OCI-LY3 (cell line): ENCODE data around the gene NOBOX.
"Not testable (repeated sequence)": the region's sequence is repeated elsewhere in the genome, so short reads cannot be mapped to it uniquely, and the experiment has no call there.

Experiments used
- EZH2phosphoT487 ChIP-seq: fragments of 200-600 bp; shearing (Covaris generic); IDR thresholded peaks from 2 replicates; pipeline ENCODE4 v1.6.1; 2018; ENCODE audit warnings: antibody characterized with exemption, mixed run types, low read depth
- TF ChIP-seq, protein P1 (sequence below): fragments of 200-600, 300-600 bp; sonication (generic); IDR thresholded peaks from 2 replicates; pipeline ENCODE4 v1.5.1; 2014; ENCODE audit warnings: antibody characterized with exemption, low read length, low read depth

DNA sequence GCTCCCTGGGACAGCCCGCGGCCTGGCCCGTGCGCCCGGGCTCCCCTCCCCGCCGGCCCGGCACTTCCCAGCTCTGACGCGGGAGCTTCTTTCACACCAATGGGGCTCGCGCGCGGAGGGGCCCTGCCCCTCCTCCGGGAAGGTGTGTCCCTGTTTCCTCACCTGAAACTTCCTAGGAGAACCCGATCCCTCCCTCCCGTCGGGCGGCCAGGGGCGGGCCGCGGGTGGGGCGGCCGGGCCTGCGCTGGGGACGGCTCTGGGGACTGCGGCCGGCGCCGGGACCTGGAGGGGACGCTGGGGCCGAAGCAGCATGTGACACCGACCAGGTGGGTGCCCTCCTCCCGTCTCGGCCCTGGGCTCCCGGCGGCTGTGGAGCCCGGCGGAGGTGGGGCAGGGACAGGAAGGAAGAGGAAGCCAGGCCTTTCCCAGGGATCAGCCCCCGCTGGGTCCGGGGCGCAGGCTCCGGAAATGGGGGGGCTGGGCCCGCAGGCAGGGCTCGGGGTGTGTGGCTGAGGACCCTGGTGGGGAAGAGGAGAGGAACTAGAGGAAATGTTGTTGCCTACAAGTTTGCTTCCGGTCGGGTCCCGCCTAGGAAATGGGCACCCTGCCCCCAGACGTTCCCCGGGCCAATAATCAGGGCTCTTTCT lies 48.2 kb downstream of the NOBOX start, which contains the start of gene ARHGEF5:
- TF ChIP-seq, protein P1, sequence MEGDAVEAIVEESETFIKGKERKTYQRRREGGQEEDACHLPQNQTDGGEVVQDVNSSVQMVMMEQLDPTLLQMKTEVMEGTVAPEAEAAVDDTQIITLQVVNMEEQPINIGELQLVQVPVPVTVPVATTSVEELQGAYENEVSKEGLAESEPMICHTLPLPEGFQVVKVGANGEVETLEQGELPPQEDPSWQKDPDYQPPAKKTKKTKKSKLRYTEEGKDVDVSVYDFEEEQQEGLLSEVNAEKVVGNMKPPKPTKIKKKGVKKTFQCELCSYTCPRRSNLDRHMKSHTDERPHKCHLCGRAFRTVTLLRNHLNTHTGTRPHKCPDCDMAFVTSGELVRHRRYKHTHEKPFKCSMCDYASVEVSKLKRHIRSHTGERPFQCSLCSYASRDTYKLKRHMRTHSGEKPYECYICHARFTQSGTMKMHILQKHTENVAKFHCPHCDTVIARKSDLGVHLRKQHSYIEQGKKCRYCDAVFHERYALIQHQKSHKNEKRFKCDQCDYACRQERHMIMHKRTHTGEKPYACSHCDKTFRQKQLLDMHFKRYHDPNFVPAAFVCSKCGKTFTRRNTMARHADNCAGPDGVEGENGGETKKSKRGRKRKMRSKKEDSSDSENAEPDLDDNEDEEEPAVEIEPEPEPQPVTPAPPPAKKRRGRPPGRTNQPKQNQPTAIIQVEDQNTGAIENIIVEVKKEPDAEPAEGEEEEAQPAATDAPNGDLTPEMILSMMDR = not testable (repeated sequence)
- TF ChIP-seq EZH2phosphoT487 = not testable (repeated sequence)
